Right lobe of liver (tissue), 6 donors: ENCODE results near the gene BTF3L4. TPM values are rescaled to one million over a fixed set of nuclear protein-coding genes. Genes with fewer than 3 reads are reported as not detected.

ENCODE experiments used
- ATAC-seq, 4 donors: fragments of 200-7000 bp; cut with Tn5 transposase; one replicate each; pipeline ENCODE4 v1.9.1; 2020; ENCODE audit warnings: mild to moderate bottlenecking in 4 of 4, moderate library complexity in 4 of 4
- DNase-seq, 3 donors: peaks; one replicate each; pipeline ENCODE4 v3.0.0-alpha.2; 2020
- H3K27ac ChIP-seq, 3 donors: fragments of 200-600 bp; one replicate each; pipeline ENCODE4 v1.8.0; 2022
- H3K27me3 ChIP-seq, 2 donors: fragments of 200-600 bp; one replicate each; pipeline ENCODE4 v1.8.0; 2022
- H3K36me3 ChIP-seq, 4 donors: fragments of 200-600 bp; sonication (generic) in 1 of 4; one replicate each; pipeline versions ENCODE4 v1.5.1 to v1.8.0; 2017 to 2022; ENCODE audit warnings: control low read depth in 1 of 4
- H3K4me1 ChIP-seq, 4 donors: fragments of 200-600 bp; sonication (generic) in 1 of 4; one replicate each; pipeline versions ENCODE4 v1.5.1 to v1.8.0; 2017 to 2022; ENCODE audit warnings: control low read depth in 1 of 4
- H3K4me3 ChIP-seq, 3 donors: fragments of 200-600 bp; one replicate each; pipeline ENCODE4 v1.8.0; 2022
- H3K9me3 ChIP-seq, 4 donors: fragments of 200-600 bp; sonication (generic) in 1 of 4; one replicate each; pipeline versions ENCODE4 v1.5.1 to v1.8.0; 2017 to 2022; ENCODE audit warnings: control low read depth in 1 of 4
- POLR2A ChIP-seq: fragments of 450-650 bp; IDR thresholded peaks from one replicate; pipeline ENCODE4 v1.6.1; 2017; ENCODE audit warnings: antibody characterized with exemption, mild to moderate bottlenecking
- WGBS: methylation state at CpG from one replicate; pipeline ENCODE4 v1.1.6; 2018; ENCODE audit warnings: low coverage, low lambda C conversion rate; ENCODE audit not compliant: insufficient coverage; ENCODE audit errors: missing lambda C conversion rate; 5-methylcytosine and 5-hydroxymethylcytosine counted together
- intact Hi-C, 2 donors: fragments of 100-400 bp; cut with DNase I; formaldehyde crosslinking; loops; one replicate each; pipeline versions ENCODE4 v1.11.2 to v1.14.1; 2022
- total RNA-seq, 6 experiments: library from RNA; depleted of rRNA in 2 of 6; stranded (reverse); fragments of >200 nt in 2 of 6; fragmentation: NEBNext Ultra II Directional in 3 of 6; extraction: Animal tissue kit (Norgen Biotek cat#: 25700) in 3 of 6; gene quantifications; one replicate each; pipeline versions ENCODE4 v1.1.0 to v1.2.4, GENCODE V29; 2016 to 2023
- donor health status: DM: no; HTN: yes; CAD: no.
- donor health status: DM: no; HTN: no; CAD: no.
- donor health status: DM: no; HTN: no; CAD: no.
- donor health status: DM: no; HTN: yes; CAD: no.
- donor health status: DM: no; HTN: yes; CAD: no.

The BTF3L4 gene
- total RNA-seq, 6 experiments from 2014 or later: 11.9 to 26.2 (median 15.2) TPM

DNA sequence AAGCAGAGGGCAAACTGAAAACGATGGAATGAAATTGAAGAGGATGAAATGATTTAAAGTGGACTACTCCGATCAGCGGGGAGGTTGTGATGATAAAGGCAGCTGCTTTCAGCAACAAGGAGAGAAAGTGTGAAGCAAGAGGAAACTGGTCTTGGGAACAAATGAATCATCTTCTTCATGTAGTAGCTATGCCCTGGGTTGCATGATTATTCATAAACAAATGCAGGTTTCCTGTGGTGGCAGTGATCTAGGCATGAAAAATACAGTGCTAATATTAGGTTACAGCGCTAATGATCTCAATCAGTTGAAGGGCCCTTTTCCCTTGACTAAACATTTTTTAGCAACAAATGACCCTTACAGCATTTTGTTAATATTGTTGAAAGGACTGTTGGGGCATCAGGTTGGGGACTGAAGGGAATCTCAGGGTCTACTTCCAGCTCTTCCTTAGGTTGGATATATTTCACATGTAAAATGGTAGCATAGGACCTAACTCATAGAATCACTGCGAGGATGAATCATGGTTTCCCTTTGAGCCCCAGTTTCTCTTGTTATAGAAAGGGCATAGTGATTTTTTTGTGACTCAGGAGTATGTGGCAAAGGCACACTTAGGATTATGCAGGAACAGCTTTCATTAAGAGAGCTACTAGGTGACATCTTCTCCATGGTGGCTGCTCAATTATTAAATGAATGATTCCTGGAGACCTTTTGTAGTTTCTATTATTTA, 83.9 kb downstream of the BTF3L4 start:
- WGBS: 57% methylated on average over 5 of the region's 5 CpGs
- ATAC-seq (no peak), DNase-seq (no peak)
- no peak overlapping the region for H3K27ac ChIP-seq
- no peak overlapping the region for H3K4me3 ChIP-seq
- no peaks in the 10 kb centered on the region for H3K36me3 ChIP-seq
- TF ChIP-seq POLR2A: no peak
- H3K27me3 ChIP-seq: no peaks in the 10 kb centered on the region
- H3K9me3 ChIP-seq: no peaks in the 10 kb centered on the region
- intact Hi-C loops: loop anchor here in 1 of 2 donors (10.0 kb wide), 1 partner anchor 155 kb away; no protein-coding TSS in a partner anchor
- peaks cover 0 to 11% (median 4%) of the 10 kb centered on the region in 4 donors for H3K4me1 ChIP-seq

Other genes starting within 250 kb of the BTF3L4 start
- 10 to 100 TPM; 57.9 to 88.0 (median 84.4) TPM for gene NRDC, start 177.6 kb upstream of the BTF3L4 start, total RNA-seq
- gene RAB3B, start 65.6 kb upstream of the BTF3L4 start, total RNA-seq: 1 to 10 TPM in 3 of 6 experiments, under 1 TPM in 3; 0.05 to 9.7 (median 4.4) TPM
- gene KTI12, start 22.5 kb upstream of the BTF3L4 start, total RNA-seq: 1 to 10 TPM; 2.9 to 7.5 (median 4.2) TPM
- gene TXNDC12, start 1.1 kb upstream of the BTF3L4 start, total RNA-seq: 10 to 100 TPM; 26.8 to 40.8 (median 32.0) TPM
- gene ZFYVE9, start 85.8 kb downstream of the BTF3L4 start, total RNA-seq: 10 to 100 TPM in 5 of 6 experiments, 1 to 10 TPM in 1; 9.6 to 15.6 (median 12.3) TPM